IMR-90 (cell line): Measurements from ENCODE around the gene ATXN7L3.

Experiments used
- BHLHE40 ChIP-seq: fragments of 150-350 bp; IDR thresholded peaks from 2 replicates; pipeline ENCODE4 v1.6.1; 2016; ENCODE audit warnings: mild to moderate bottlenecking, low read depth, low read length
- CEBPB ChIP-seq: IDR thresholded peaks from 2 replicates; pipeline ENCODE4 v1.6.1; 2012; ENCODE audit warnings: low read depth, low read length, improper control_type of control experiment
- CTCF ChIP-seq: conservative IDR thresholded peaks from 2 replicates; pipeline ENCODE4 v1.5.1; 2012; ENCODE audit warnings: mild to moderate bottlenecking, low read depth, low read length, improper control_type of control experiment
- POLR2A ChIP-seq: IDR thresholded peaks from 2 replicates; pipeline ENCODE4 v1.6.1; 2012; ENCODE audit warnings: mild to moderate bottlenecking, low read depth, low read length

GRCh38 chr17:44197107-44197506 is 2.6 kb downstream of the ATXN7L3 start:
- TF ChIP-seq CTCF (no peak), BHLHE40 (no peak), POLR2A (no peak), CEBPB (no peak)
